ENCODE results near the gene NKRF. TPM values are rescaled to one million over a fixed set of nuclear protein-coding genes. Genes with fewer than 3 reads are reported as not detected.

The NKRF gene
- total RNA-seq, 2 experiments from 2014 or later: 29.8 to 30.9 TPM

- H3K4me3 Mint-ChIP-seq: no peak overlapping the region
- H3K27ac Mint-ChIP-seq: peak overlapping the region; percentile 17
- no peak for DNase-seq
- H3K27me3 Mint-ChIP-seq: no peaks in the 10 kb centered on the region
- H3K9me3 Mint-ChIP-seq: no peaks in the 10 kb centered on the region
- peaks cover 13% of the 10 kb centered on the region for H3K36me3 Mint-ChIP-seq
- no peaks in the 10 kb centered on the region for H3K4me1 Mint-ChIP-seq
These were observed 18.9 kb upstream of the NKRF start for GRCh38 chrX:119624951-119625668.

DNA sequence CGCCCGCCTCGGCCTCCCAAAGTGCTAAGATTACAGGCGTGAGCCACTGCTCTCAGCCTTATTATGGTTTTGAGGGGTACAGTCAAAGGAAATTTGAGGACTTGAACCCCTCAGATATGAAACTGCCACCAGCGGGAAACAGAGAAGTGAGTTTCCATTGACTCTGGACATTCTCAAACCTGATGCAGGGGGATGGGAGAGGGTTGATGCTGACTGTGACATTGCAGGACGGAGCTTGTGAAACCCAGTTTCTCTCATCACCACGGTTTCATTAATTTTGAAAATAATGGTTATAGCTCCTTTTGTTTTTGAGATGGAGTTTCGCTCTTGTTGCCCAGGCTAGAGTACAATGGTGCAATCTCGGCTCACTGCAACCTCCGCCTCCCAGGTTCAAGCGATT is 18.2 kb upstream of the NKRF start:
- Mint-ChIP-seq H3K36me3 (peaks cover 13% of the 10 kb centered on the region), H3K4me1 (peaks cover 4% of the 10 kb centered on the region), H3K27ac (peak overlapping the region; percentile 17), H3K4me3 (no peak overlapping the region), H3K27me3 (no peaks in the 10 kb centered on the region), H3K9me3 (no peaks in the 10 kb centered on the region)
- no peak for DNase-seq

DNA sequence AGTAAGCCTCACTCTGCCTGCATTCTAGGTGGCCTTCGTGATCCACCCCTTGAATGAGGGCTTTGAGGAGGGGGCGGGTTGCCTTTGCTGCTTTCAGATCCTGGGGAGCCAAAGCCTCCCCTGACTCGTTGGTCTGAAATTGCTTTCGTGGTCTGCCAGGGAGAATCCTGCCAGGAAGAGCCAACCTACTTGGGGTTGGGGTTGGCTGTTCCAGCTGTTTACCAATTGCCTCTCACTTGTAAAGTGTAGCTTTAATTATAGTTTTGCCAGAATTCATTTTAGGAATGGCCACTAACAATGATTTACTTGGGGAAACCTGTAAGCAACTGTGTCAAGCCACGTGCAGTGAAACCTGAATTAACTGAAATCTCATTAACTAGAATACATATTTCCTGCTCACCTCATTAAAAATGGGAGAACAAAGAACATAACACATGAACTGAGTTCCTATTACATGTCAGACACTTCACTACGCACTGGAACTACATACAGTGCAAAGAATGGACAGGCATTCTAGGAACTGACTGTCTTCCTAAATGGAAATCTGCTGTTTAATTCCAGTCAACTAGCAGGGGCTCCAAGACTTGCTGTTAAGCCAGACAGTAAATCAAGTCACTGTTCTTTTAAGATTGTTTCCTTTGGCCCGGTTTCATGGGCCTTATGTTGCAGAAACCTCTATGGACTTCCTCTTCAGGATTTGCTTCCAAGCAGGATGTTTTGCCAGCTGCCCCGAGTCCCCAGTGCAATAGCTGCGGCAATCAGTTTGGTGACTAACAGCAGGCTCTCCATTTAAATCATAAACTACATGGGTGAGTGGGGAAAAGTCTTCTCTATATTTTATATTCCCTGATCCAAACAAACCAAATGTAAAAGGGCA is 16.4 kb upstream of the NKRF start:
- no peaks in the 10 kb centered on the region for H3K9me3 Mint-ChIP-seq
- no peaks in the 10 kb centered on the region for H3K27me3 Mint-ChIP-seq
- peaks cover 7% of the 10 kb centered on the region for H3K4me1 Mint-ChIP-seq
- peak overlapping the region; percentile 34 for H3K27ac Mint-ChIP-seq
- no peak for DNase-seq
- peaks cover 7% of the 10 kb centered on the region for H3K36me3 Mint-ChIP-seq
- no peak overlapping the region for H3K4me3 Mint-ChIP-seq

DNA sequence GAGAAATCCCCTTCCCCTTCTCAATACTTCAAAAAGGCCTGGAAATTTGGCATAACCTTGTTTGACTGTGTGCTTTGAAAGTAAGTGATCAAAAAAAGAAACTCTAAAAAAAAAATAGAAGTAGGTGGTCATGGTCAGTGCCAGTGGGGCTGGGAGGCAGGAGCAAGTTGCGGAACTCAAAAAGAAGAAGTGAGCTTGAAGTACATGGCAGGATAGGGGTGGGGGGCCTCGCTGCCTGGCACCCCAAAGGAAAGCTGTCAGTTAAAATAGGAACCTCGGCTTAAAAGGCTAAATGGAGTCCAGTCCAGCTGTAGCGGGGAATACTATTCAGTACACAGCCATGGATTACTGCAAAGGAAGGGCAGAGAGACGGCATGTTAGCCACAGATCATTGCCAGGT is 12.2 kb upstream of the NKRF start:
- H3K27ac Mint-ChIP-seq: peak overlapping the region; percentile 62
- DNase-seq: no peak
- peaks cover 9% of the 10 kb centered on the region for H3K4me1 Mint-ChIP-seq
- H3K4me3 Mint-ChIP-seq: no peak overlapping the region
- H3K27me3 Mint-ChIP-seq: no peaks in the 10 kb centered on the region
- no peaks in the 10 kb centered on the region for H3K9me3 Mint-ChIP-seq
- peaks cover 9% of the 10 kb centered on the region for H3K36me3 Mint-ChIP-seq

DNA sequence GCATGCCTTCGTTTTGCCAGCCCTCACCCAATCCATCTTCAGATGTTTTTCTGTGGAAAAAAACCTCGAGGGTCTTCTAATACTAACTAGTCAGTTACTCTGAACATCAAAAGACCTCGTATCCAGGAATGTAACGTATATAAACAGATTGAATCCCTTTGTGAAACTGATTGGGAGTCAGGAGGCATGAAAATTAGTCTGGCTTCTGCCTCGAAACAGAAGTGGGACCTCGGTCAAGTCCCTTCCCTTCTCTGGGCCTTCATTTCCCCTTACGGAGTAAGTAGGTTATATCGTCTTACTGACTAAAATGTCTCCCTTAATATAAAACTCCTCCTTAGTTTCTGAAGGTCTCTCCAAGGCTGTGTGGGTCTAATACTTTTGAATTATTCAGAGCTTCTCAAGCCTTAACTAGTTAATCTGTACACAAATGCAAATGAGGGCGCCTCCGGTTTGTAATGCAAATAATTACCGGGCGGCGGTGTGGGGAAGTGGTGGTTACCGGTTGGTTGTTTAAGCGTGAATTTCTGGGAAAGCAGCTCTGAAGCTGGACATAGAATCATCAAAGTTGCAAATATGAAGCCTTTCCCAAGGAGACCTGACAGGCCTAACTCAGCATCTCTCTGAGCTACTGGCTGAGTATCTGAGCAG is 11.4 kb upstream of the NKRF start:
- Mint-ChIP-seq H3K27ac (no peak overlapping the region), H3K4me1 (peaks cover 9% of the 10 kb centered on the region), H3K4me3 (no peak overlapping the region), H3K9me3 (no peaks in the 10 kb centered on the region), H3K27me3 (no peaks in the 10 kb centered on the region), H3K36me3 (peaks cover 9% of the 10 kb centered on the region)
- no peak for DNase-seq

- DNase-seq: no peak
- H3K27me3 Mint-ChIP-seq: no peaks in the 10 kb centered on the region
- peaks cover 8% of the 10 kb centered on the region for H3K4me1 Mint-ChIP-seq
- peaks cover 4% of the 10 kb centered on the region for H3K36me3 Mint-ChIP-seq
- H3K4me3 Mint-ChIP-seq: no peak overlapping the region
- no peak overlapping the region for H3K27ac Mint-ChIP-seq
- no peaks in the 10 kb centered on the region for H3K9me3 Mint-ChIP-seq
These were observed 8.6 kb upstream of the NKRF start for GRCh38 chrX:119614776-119615175.

GRCh38 chrX:119607018-119607389 is 780 bp upstream of the NKRF start:
- peak overlapping the region; percentile 96 for H3K4me3 Mint-ChIP-seq
- peaks cover 11% of the 10 kb centered on the region for H3K36me3 Mint-ChIP-seq
- H3K27ac Mint-ChIP-seq: peak overlapping the region; percentile 93
- DNase-seq: no peak
- H3K27me3 Mint-ChIP-seq: no peaks in the 10 kb centered on the region
- no peaks in the 10 kb centered on the region for H3K9me3 Mint-ChIP-seq
- peaks cover 23% of the 10 kb centered on the region for H3K4me1 Mint-ChIP-seq

DNA sequence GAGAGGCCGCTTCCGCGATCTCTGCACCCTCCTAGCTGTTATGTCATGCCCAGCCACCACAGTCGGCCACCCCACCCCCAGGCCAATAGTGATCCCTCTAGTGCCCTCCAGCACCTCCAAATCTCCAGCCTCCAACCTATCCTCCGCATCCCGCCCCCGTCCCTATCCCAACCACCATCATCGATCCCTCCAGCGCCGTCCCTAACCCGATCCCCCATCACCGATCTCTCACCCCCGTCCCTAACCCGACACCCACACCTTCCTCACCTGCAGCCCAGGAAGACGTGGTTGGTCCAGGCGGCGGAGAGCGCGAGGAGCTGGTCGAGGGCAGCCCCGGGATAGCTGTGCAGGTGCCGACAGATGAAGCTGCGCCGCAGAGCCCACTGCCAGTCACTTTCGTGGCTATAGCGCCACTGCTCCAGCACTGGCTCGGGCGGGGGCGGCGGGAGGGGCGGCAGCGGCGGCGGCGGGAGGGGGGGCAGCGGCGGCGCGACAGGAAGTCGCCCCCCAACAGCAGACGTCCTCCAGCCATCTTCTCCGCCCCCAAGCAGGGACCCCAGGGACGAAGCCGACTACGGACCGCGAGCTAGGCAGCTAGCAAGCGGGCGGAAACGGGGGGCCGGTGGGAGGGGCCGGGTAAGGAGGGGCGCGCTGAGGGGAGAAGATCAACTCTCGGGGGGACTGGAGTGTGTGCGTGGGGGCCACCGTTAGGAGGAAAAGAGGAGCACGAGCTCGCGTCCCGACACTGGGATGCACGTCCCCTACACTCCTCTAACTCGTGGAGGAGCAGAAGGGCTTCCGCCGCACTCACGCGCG is 552 bp downstream of the NKRF start:
- peak overlapping the region; percentile 93 for H3K27ac Mint-ChIP-seq
- peaks cover 23% of the 10 kb centered on the region for H3K4me1 Mint-ChIP-seq
- peak overlapping the region; percentile 96 for H3K4me3 Mint-ChIP-seq
- DNase-seq: peak; percentile 46
- H3K36me3 Mint-ChIP-seq: peaks cover 12% of the 10 kb centered on the region
- H3K27me3 Mint-ChIP-seq: no peaks in the 10 kb centered on the region
- H3K9me3 Mint-ChIP-seq: no peaks in the 10 kb centered on the region

GRCh38 chrX:119604766-119605463 is 1.3 kb downstream of the NKRF start:
- peak overlapping the region; percentile 96 for H3K4me3 Mint-ChIP-seq
- H3K36me3 Mint-ChIP-seq: peaks cover 12% of the 10 kb centered on the region
- no peaks in the 10 kb centered on the region for H3K27me3 Mint-ChIP-seq
- H3K9me3 Mint-ChIP-seq: no peaks in the 10 kb centered on the region
- DNase-seq: no peak
- H3K27ac Mint-ChIP-seq: peak overlapping the region; percentile 91
- H3K4me1 Mint-ChIP-seq: peaks cover 22% of the 10 kb centered on the region

DNA sequence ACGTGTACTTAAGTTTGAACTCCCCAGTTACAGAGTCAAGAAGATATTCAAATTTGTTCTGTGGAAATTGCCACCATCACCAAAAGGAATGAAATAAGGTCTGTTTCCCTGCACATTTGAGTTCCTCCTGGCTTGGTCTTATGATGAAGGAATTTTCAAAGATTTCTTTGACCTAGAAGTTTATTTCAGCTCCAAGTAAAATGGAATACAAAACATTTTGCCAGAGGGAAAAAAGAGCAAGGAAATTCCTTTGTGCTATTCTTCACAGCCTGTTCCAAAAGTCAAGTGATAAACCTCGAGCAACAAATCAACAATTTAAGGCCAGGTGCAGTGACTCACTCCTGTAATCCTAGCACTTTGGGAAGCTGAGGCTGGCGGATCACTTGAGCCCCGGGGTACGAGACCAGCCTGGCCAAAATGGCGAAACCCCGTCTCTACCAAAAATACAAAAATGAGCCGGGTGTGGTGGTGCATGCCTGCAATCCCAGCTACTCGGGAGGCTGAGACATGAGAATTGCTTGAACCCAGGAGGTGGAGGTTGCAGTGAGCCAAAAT is 3.4 kb downstream of the NKRF start:
- H3K4me1 Mint-ChIP-seq: peaks cover 25% of the 10 kb centered on the region
- DNase-seq: no peak
- H3K27me3 Mint-ChIP-seq: no peaks in the 10 kb centered on the region
- no peak overlapping the region for H3K4me3 Mint-ChIP-seq
- H3K36me3 Mint-ChIP-seq: peaks cover 15% of the 10 kb centered on the region
- no peaks in the 10 kb centered on the region for H3K9me3 Mint-ChIP-seq
- no peak overlapping the region for H3K27ac Mint-ChIP-seq

DNA sequence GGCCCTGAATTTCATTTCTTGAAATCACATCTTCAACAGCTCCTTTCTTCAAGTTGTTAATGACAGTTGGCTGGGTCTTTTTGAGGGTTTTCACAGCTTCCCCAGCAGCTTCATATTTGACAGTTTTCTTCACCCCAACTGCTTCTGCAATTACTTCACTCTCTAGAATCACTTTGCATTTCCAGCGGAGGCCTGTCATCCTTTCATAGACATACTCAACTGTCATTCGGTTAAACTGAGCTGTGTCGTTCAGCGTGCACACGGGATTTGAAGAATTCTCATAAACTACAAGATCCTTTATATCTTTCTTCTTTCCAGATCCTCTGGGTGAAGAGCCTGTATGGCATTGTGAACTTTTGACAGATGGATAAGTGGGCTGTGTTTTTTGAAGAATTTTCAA is 16.4 kb downstream of the NKRF start:
- H3K4me1 Mint-ChIP-seq: peaks cover 3% of the 10 kb centered on the region
- no peaks in the 10 kb centered on the region for H3K27me3 Mint-ChIP-seq
- H3K27ac Mint-ChIP-seq: no peak overlapping the region
- H3K9me3 Mint-ChIP-seq: no peaks in the 10 kb centered on the region
- no peak overlapping the region for H3K4me3 Mint-ChIP-seq
- DNase-seq: no peak
- peaks cover 15% of the 10 kb centered on the region for H3K36me3 Mint-ChIP-seq

DNA sequence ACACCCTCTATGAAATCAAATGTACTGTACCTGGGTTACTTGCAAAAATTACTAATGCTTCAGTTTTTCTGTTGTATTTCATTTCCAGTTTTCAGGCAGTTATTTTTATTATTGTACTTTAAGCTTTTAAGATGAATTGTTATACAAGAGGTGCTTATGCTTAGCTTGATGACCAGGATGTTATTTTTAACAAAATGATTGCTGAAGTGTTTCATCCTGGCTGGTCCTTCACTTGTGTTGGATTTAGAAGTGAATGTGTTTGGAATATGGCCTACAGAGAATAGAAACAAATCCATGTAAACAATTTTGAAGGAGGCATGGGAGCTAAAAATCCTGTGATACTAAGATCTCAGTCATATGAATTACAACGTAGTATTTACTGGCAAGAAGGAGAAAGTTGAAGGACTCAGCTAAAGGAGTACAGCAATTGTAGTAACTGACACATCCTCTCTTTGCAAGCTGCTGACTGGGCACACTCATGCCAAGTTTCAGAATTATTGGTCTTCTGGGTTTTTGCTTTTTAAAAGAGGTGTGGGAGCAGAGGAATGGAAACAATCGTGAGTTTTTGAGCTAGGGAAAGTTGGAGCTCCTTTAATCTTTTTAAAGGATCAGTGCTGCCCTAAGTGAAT is 22.7 kb downstream of the NKRF start:
- no peak for DNase-seq
- peak overlapping the region; percentile 16 for H3K27ac Mint-ChIP-seq
- H3K4me3 Mint-ChIP-seq: no peak overlapping the region
- H3K27me3 Mint-ChIP-seq: no peaks in the 10 kb centered on the region
- no peaks in the 10 kb centered on the region for H3K36me3 Mint-ChIP-seq
- H3K4me1 Mint-ChIP-seq: peaks cover 2% of the 10 kb centered on the region
- no peaks in the 10 kb centered on the region for H3K9me3 Mint-ChIP-seq

DNA sequence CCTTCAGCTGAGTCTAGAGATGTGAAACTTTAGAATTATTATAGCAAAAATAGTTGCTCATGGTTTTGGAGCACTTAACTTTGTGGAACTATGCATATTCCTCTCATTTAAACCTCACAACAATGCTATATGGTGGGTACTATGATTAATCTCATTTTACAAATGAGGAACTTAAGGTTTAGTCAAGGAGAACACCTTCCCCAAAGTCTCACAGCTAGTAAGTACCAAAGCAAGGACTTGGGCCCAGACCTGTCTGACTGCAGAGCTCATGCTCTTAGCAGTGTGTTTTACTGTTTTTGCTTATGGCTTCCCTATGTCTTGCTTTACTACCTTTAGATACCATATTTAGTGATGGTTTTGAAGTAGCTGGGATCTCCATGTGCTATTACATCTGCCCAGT is 26.8 kb downstream of the NKRF start:
- Mint-ChIP-seq H3K9me3 (no peaks in the 10 kb centered on the region), H3K27ac (no peak overlapping the region), H3K27me3 (no peaks in the 10 kb centered on the region), H3K4me1 (peaks cover 3% of the 10 kb centered on the region), H3K36me3 (no peaks in the 10 kb centered on the region), H3K4me3 (no peak overlapping the region)
- DNase-seq: no peak

All from activated naive CD8-positive, alpha-beta T cell treated with anti-CD3 and anti-CD28 coated beads for 36 hours (primary cell).